LNCAP (cell line): Measurements from ENCODE around the gene LHFPL2.

ENCODE experiments used
- CTCF ChIP-seq: fragments of 450-650 bp; IDR thresholded peaks from 2 replicates; pipeline ENCODE4 v1.5.1; 2017; ENCODE audit warnings: mild to moderate bottlenecking

Gene LHFPL2

DNA sequence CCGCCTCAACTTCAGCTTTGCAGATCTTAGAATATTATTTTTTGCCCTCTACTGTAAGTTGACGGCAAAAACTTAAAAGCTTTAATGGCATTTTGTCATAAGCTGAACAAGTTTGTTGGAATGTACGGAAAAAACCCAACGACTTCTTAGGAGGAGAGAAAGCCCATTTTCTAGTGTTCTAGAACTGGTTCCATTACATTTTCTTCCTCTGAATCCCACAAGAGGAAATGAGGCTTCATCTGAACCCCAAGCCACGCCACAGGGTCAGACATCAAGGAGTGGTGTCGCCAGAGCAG, 113.7 kb downstream of the LHFPL2 start:
- no peak for TF ChIP-seq CTCF

DNA sequence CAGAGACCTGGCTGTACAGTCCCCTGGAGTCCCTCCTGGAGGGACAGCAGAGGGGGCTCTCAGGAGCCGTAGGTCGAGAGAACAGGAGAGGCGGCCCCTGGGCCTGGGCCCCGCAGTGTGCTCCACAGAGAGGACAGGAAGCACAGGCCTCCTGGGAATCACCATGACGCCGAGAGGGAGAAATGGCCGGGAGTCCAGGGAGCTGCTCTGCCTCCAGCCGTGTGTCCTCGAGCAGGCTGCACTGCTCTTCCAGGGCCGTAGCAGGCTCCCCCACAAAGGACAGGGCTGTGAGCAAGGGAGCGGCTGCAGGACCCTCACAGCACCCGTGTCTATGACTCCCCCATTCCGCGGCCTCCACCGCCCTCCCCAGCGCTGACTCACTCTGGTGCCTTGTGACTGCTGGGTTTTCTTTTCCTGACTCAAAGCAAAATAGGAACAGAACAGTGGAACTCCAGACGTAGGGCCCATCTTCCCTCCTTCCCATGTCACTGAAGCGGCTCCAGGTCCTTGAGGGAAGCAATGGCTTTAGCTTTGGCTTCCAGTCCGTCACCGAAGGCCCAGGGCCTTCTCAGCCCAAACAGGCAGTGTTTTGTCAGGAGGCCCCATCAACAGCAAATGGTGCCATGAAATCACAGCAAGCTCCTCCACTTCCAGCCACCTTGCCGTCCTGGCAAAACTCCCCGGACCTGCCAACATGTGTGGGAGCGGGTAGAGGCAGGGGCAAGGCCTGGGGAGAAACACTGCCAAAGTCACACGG, 114.2 kb downstream of the LHFPL2 start:
- no peak for TF ChIP-seq CTCF

GRCh38 chr5:78533356-78533755, 115.2 kb downstream of the LHFPL2 start:
- TF ChIP-seq CTCF: peak; percentile 48

GRCh38 chr5:78530342-78531096, 118.1 kb downstream of the LHFPL2 start:
- TF ChIP-seq CTCF: no peak

- TF ChIP-seq CTCF: no peak
Measured at GRCh38 chr5:78527925-78528324, 120.6 kb downstream of the LHFPL2 start.

DNA sequence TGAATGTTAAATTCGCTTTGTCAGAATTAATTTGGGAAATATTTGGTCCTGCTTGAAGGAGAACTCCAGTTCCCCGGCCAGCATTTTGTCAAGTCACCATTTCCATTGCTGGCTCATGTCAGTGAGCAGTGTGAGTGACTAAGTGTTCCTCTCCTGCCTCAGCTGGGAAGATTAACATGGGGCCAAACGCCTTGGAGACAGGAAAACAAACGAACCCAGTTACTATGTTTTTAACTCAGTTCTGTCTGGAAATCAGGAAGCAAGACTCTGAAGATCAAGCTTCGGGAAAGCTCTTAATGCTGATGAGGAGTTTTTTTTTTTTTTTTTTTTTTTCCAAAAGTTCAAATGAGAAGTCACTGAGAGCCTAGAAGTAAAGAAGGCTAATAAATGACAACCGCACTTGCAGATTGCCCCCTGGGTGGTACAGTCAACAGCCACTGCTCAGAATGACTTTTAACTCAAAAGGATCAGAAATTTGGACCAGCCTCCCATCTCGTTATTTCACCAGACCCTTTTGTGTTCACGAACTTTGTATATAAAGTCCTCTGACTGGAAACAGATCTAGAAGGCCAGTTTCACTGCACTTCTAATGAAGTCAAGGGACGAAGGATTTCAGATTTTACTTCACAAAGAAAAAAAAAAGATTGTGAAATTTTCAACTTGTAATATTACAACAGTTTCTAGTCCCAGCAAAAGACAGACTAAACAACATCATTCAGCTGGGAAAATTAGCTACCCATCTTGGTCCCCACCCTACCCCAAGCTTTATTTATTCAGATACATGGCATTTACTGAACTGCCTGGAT, 121.3 kb downstream of the LHFPL2 start:
- no peak for TF ChIP-seq CTCF

DNA sequence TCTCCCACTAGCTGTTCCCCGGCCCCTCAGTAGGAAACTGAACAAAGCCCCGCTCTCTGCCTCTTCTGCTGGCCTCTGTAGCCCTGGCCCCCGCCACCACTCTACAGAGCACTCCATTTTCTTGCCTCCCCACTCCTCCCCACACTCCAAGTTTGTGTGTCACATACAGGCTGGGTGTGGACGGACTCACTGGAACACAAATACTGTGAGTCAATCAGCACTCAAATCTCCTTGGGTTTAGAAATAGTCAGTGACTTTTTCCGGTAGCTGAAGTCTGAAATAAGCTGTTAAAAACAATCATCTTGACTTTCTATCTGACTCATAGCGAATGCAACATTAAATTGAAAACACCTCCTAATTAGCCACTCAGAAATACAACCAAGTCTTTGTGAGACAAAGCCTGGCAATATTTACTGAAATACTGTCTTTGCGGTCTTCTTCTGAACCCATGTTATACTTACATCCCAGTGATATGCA, 122.5 kb downstream of the LHFPL2 start:
- TF ChIP-seq CTCF: no peak
